ENCODE data around the gene CREB5.

DNA sequence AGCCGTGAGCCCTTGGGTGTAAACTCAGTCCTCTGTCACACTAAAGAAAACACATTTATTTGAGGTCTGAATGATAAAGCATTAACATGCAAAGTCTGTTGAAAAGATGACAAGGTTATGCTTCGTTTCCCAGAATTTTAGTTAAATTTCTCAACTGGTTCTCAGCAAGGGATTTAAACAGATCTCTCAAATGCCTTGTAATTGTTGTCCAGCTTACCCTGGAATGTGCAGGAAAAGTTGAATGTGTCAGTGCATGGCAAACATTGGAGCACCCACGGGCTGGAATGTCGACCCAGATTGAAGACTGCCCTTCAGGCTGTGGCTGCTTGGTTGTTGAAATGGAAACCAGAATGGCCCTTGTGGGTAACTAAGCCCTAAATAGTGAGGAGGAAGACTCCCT is 354.0 kb downstream of the CREB5 start:
- no peak for TF ChIP-seq TAF1 (IDR thresholded peaks at IDR 0.05; ENCODE audit: borderline replicate concordance, low read depth, low read length)
- no peak for TF ChIP-seq POLR2A (IDR thresholded peaks at IDR 0.05; ENCODE audit: low read depth, low read length)
- no peak for TF ChIP-seq POLR2AphosphoS5 (IDR thresholded peaks at IDR 0.05; ENCODE audit: low read depth, low read length)

All from GM12892 (cell line).